ENCODE data around the gene LSR.
A peak's percentile ranks its signal among the peaks of the same experiment; 100 is the strongest.

DNA sequence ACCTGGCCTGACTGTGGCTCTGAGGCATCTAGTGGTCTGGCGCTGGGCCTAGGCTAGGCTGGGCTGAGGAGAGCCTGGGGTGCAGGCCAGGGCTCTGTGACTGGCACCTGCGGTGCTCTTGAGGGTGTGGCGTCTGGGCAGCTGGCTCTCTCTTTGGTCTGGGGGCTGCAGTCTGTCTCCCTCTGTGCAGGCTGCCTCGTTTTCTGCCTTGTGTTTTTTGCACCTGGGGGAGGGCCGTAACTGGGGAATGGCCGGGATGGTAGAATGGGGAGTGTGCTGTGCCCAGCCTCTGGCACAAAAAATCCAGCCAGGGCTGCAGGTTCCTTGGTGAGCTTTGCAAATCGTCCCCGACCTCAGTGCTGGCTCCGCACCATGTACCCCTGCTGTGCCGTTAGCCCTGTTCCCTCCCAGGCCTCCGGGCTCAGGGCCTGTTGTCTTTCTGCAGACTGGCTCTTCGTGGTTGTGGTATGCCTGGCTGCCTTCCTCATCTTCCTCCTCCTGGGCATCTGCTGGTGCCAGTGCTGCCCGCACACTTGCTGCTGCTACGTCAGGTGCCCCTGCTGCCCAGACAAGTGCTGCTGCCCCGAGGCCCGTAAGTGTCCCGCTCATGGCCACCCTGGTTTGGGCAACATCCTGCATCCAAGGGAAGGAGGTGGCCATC, 13.4 kb downstream of the LSR start:
- TF ChIP-seq POLR2A (IDR thresholded peaks at IDR 0.05) (no peak), POLR2AphosphoS5 (IDR thresholded peaks at IDR 0.05) (peak; percentile 58 to 80 (median 61))
- TF ChIP-seq, protein P1, sequence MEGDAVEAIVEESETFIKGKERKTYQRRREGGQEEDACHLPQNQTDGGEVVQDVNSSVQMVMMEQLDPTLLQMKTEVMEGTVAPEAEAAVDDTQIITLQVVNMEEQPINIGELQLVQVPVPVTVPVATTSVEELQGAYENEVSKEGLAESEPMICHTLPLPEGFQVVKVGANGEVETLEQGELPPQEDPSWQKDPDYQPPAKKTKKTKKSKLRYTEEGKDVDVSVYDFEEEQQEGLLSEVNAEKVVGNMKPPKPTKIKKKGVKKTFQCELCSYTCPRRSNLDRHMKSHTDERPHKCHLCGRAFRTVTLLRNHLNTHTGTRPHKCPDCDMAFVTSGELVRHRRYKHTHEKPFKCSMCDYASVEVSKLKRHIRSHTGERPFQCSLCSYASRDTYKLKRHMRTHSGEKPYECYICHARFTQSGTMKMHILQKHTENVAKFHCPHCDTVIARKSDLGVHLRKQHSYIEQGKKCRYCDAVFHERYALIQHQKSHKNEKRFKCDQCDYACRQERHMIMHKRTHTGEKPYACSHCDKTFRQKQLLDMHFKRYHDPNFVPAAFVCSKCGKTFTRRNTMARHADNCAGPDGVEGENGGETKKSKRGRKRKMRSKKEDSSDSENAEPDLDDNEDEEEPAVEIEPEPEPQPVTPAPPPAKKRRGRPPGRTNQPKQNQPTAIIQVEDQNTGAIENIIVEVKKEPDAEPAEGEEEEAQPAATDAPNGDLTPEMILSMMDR (IDR thresholded peaks at IDR 0.05 in 8 of 11, conservative IDR thresholded peaks at IDR 0.05 in 3 of 11): no peak
